Testis (tissue), 3 donors: ENCODE measurements around the gene PSMC3. TPM values are rescaled to one million over a fixed set of nuclear protein-coding genes. Genes with fewer than 3 reads are reported as not detected.

Source experiments
- DNase-seq: peaks from one replicate; pipeline ENCODE4 v3.0.0-alpha.2; 2019
- H3K27ac ChIP-seq, 2 donors: fragments of 200-600 bp; sonication (generic); one replicate each; pipeline ENCODE4 v1.5.1; 2019
- H3K27me3 ChIP-seq: fragments of 200-600 bp; sonication (generic); one replicate; pipeline ENCODE4 v1.5.1; 2019
- H3K36me3 ChIP-seq: fragments of 200-600 bp; sonication (generic); one replicate; pipeline ENCODE4 v1.5.1; 2017; ENCODE audit warnings: low read depth; ENCODE audit errors: missing control alignments
- H3K4me1 ChIP-seq: fragments of 200-600 bp; sonication (generic); one replicate; pipeline ENCODE4 v1.5.1; 2019
- H3K4me3 ChIP-seq, 2 donors: fragments of 200-600 bp; sonication (generic); one replicate each; pipeline ENCODE4 v1.5.1; 2017 to 2019
- H3K9me3 ChIP-seq: fragments of 200-600 bp; sonication (generic); one replicate; pipeline ENCODE4 v1.5.1; 2017
- POLR2A ChIP-seq: fragments of 450-650 bp; IDR thresholded peaks from one replicate; pipeline ENCODE4 v1.6.1; 2017; ENCODE audit warnings: antibody characterized with exemption, mild to moderate bottlenecking, moderate library complexity
- WGBS, 2 donors: methylation state at CpG; one replicate each; pipeline ENCODE4 v1.1.5; 2018; 5-methylcytosine and 5-hydroxymethylcytosine counted together
- intact Hi-C: fragments of 100-400 bp; cut with DNase I; formaldehyde crosslinking; loops from one replicate; pipeline ENCODE4 v1.15.1; 2023; ENCODE audit warnings: low total_unique reads
- polyA plus RNA-seq: library from polyadenylated mRNA; stranded (reverse); fragments of 350-450 nt; fragmentation: Illumina TruSeq; extraction: RNeasy Lipid Tissue Mini Kit (QIAGEN cat#74804); gene quantifications from one replicate; pipeline ENCODE4 v1.2.3, GENCODE V29; 2014; ENCODE audit warnings: low read depth, low replicate concordance; ENCODE audit not compliant: insufficient read depth
- total RNA-seq, 2 donors: library from RNA; depleted of rRNA; stranded (reverse); fragments of >200 nt; gene quantifications; one replicate each; pipeline ENCODE4 v1.2.3, GENCODE V29; 2016
- TF ChIP-seq, protein P1 (sequence below), 3 experiments: fragments of 450-650 bp in 2 of 3; fragments of 200-600 bp in 1 of 3; sonication (generic) in 1 of 3; IDR thresholded peaks; one replicate each; pipeline ENCODE4 v1.5.1; 2016 to 2019; ENCODE audit warnings: antibody characterized with exemption in 3 of 3, mild to moderate bottlenecking in 2 of 3, moderate library complexity in 1 of 3

PSMC3 gene
- total and polyA plus RNA-seq, 3 donors from 2014 or later, result 98.1 to 228 (median 108) TPM

DNA sequence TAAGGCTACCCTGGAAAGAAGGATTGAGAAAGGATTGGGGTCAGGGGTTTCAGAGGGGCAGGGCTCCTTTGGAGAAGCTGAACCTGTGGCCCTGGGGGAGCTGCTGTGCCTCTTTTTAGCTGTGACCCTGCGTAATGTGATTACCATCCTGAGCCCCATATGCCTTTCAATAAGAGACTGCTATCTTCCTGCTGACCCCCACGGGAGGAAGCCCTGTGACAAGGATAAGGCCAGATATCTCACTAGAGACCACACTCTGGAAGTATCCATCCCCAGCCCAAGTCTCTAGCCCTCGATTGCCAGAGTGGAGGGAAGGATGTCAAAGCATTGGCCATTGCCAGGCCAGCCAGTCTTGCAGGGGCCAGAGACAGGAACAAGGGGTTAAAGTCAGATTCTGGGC, 22.7 kb downstream of the PSMC3 start:
- WGBS, 2 donors, result 71 to 77% methylated on average over 3 of the region's 3 CpGs
- DNase-seq, result no peak
- Histone ChIP-seq H3K27ac (no peak overlapping the region), H3K27me3 (no peaks in the 10 kb centered on the region), H3K4me1 (peaks cover 26% of the 10 kb centered on the region), H3K4me3 (no peak overlapping the region), H3K9me3 (no peaks in the 10 kb centered on the region), H3K36me3 (no peaks in the 10 kb centered on the region)
- intact Hi-C loops, result no loop called here
- TF ChIP-seq, protein P1, sequence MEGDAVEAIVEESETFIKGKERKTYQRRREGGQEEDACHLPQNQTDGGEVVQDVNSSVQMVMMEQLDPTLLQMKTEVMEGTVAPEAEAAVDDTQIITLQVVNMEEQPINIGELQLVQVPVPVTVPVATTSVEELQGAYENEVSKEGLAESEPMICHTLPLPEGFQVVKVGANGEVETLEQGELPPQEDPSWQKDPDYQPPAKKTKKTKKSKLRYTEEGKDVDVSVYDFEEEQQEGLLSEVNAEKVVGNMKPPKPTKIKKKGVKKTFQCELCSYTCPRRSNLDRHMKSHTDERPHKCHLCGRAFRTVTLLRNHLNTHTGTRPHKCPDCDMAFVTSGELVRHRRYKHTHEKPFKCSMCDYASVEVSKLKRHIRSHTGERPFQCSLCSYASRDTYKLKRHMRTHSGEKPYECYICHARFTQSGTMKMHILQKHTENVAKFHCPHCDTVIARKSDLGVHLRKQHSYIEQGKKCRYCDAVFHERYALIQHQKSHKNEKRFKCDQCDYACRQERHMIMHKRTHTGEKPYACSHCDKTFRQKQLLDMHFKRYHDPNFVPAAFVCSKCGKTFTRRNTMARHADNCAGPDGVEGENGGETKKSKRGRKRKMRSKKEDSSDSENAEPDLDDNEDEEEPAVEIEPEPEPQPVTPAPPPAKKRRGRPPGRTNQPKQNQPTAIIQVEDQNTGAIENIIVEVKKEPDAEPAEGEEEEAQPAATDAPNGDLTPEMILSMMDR (IDR thresholded peaks at IDR 0.05), result no peak
- TF ChIP-seq POLR2A, result no peak

DNA sequence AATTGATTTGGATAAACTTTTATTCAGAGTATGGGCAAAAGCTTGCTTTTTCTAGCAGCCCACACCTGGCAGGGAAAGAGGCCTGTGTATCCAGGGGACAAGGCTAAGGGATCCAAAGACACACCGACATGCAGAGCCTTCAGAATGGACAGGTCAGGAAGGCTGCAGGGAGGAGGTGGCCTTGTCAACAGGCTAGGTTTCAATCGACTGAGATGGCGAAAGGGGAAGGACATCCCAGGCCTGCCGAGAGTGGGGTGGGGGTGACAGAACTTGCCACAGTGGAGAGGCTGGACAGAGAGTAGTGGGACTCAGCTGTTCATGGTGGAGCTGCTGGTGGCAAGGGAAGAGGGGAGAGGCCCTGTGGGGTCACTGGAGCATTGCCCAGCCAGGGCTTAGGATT, 23.1 kb downstream of the PSMC3 start:
- Histone ChIP-seq H3K4me3 (no peak overlapping the region), H3K36me3 (no peaks in the 10 kb centered on the region), H3K9me3 (no peaks in the 10 kb centered on the region), H3K27ac (no peak overlapping the region), H3K27me3 (no peaks in the 10 kb centered on the region), H3K4me1 (peaks cover 26% of the 10 kb centered on the region)
- WGBS, 2 donors, result 64 to 79% methylated on average over 4 of the region's 4 CpGs
- TF ChIP-seq, protein P1 (IDR thresholded peaks at IDR 0.05), result no peak
- TF ChIP-seq POLR2A, result no peak
- DNase-seq, result no peak
- intact Hi-C loops, result no loop called here

DNA sequence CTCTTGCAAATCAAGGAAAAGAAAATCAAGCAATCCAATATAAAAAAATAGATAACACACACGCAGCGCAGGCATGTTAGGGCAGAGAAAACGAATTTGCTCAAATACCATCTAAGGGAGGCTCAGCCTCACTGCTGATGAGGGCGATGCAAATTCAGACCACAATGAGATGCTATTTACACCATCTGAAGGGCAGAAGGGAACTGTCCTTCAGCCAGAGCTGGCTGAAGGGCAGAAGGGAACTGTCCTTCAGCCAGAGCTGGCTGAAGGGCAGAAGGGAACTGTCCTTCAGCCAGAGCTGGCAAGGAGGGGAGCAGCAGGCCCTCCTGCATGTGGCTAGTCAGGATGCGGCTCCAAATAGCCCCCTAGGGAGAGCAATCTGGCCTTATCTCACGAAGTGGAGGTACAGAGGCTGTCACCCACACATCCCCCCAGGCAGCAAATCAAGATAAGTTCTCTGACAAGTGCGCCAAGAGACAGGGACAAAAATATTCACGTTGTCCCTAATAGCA, 25.4 kb downstream of the PSMC3 start:
- Histone ChIP-seq H3K36me3 (no peaks in the 10 kb centered on the region), H3K4me1 (peaks cover 14% of the 10 kb centered on the region), H3K4me3 (peak overlapping the region in 1 of 2 donors; percentile 60), H3K27me3 (no peaks in the 10 kb centered on the region), H3K9me3 (no peaks in the 10 kb centered on the region), H3K27ac (peak overlapping the region; percentile 56 to 80)
- TF ChIP-seq POLR2A, result no peak
- TF ChIP-seq, protein P1 (IDR thresholded peaks at IDR 0.05), result no peak
- DNase-seq, result no peak
- intact Hi-C loops, result no loop called here
- 8 to 11% methylated on average over 8 of the region's 8 CpGs for WGBS, 2 donors

DNA sequence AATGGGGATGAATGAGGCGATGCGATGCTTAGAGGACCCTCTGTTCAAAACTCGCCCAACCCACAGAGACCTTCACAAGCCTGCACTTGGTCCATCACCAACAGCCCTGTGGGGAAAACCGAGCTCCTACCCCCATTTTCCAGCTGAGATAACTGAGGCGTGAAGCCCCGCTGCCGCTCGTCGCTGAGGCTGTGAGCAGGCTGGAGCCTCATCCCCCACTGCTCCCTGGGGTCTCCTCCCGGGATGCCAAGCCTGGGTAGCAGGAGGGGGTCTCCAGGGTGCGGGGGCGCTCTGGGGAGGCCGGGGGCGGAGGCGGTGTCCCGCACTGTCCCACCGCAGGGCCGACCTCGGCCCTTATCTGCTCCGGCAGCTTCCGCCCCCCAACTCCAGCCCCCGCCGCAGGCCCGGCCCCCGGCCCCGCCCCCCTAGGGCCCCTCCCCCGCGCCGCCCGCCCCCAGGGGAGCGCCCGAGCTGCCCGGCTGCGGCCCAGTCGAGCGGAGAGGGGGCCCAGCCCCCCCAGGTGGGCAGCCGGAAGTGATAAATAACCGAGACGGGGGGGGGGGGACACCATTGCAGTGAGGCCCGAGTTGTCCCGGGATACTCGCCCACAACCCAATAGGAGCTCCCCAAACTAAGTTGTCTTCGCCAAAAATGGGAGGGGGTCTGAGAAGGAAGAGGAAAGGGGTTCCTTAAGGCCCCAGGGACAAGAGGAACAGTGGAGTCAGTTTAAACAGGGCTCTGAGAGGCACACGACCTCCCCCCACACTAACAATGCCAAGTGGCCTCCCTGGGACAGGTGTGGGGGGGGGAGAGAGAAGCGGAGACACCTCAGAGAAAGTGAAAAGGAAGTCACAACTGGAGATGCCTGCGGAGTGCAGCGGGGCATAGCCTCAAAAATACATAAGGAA, 26.1 kb downstream of the PSMC3 start:
- DNase-seq, result no peak
- Histone ChIP-seq H3K4me1 (peaks cover 14% of the 10 kb centered on the region), H3K27me3 (no peaks in the 10 kb centered on the region), H3K36me3 (no peaks in the 10 kb centered on the region), H3K9me3 (no peaks in the 10 kb centered on the region), H3K4me3 (peak overlapping the region; percentile 55 to 60), H3K27ac (peak overlapping the region; percentile 56 to 80)
- TF ChIP-seq, protein P1 (IDR thresholded peaks at IDR 0.05), result no peak
- TF ChIP-seq POLR2A, result no peak
- intact Hi-C loops, result no loop called here
- WGBS, 2 donors, result 4 to 6% methylated on average over 20 to 42 of the region's 47 CpGs
